Fibroblast of lung (primary cell): Measurements from ENCODE around the gene SACS.

Experiments
- CTCF ChIP-seq, 2 donors: IDR thresholded peaks in 1 of 2; conservative IDR thresholded peaks in 1 of 2; 1 replicate in 1 of 2; 2 replicates in 1 of 2; pipeline ENCODE4 v1.5.1; 2011 to 2012; ENCODE audit warnings: low read length in 2 of 2, control low read depth in 1 of 2, inconsistent platforms in 1 of 2, low read depth in 1 of 2, mild to moderate bottlenecking in 1 of 2
- EZH2 ChIP-seq: IDR thresholded peaks from 2 replicates; pipeline ENCODE4 v1.5.1; 2012; ENCODE audit warnings: low read length, control low read depth, mild to moderate bottlenecking; ENCODE audit errors: missing control alignments

DNA sequence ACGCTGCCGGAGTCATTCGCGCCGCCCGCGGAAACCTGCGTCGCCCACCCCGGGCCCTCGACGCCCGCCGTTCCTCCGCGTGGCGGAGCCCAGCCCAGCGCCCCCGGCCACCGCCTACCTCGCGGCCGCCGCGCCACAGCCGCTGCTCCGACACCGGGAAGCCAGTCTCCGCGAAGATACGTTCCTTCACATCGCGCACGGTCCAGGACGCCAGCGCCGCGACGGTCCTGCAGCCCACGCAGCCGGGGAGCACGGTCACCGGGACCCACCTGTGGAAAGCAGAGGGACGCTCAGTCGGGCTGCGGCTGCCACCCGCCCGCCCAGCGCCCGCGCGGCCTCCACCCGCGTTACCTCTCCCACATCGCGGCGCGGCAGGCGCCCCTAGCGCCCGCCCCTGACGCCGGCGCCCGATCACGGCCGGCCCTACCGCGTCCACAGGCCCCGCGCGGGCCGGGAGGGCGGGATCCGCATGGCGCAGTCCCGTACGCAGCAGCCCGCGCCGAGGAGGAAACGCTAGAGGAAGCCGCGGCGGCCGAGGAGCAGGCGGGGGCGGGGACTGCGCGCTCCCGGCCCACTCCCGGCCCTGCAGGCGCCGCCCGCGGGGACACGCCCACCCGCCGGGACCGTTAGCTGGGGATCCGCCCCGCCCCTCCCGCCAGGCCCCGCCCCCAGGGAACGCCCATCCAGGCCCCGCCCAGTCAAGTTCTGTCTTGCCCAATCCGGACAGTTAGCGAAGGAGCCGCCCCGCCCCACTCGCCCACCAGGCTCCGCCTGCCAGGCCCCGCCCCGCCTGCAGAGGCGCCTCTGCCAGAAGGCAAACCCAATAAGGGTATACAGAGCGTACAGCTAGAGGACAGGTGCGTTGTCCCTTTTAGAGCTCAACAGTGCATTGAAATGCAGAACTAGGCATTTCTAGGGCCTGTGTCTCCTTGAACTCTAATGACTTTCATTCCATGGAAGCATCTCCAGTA is 58.2 kb downstream of the SACS start:
- TF ChIP-seq CTCF (conservative IDR thresholded peaks at IDR 0.05 in 1 of 2, IDR thresholded peaks at IDR 0.05 in 1 of 2; ENCODE audit: low read depth in 1 of 2, low read length in 2 of 2) = peak in 1 of 2 donors; percentile 4
- TF ChIP-seq EZH2 = no peak
